Osteoblast (primary cell): Measurements from ENCODE around the gene ZNF17. TPM values are rescaled to one million over a fixed set of nuclear protein-coding genes. Genes with fewer than 3 reads are reported as not detected.

Experiments
- DNase-seq: peaks from one replicate; pipeline ENCODE4 v3.0.0; 2011; ENCODE audit warnings: low spot score, mixed read lengths; ENCODE audit not compliant: insufficient read length; ENCODE audit errors: missing footprints
- H2AFZ ChIP-seq: 2 replicates; pipeline ENCODE4 v1.6.0; 2011; ENCODE audit warnings: mild to moderate bottlenecking, low read length
- H3K27ac ChIP-seq: 2 replicates; pipeline ENCODE4 v1.5.1; 2011; ENCODE audit warnings: mild to moderate bottlenecking, low read depth, low read length, moderate library complexity
- H3K27me3 ChIP-seq: 2 replicates; pipeline ENCODE4 v1.6.0; 2012; ENCODE audit warnings: mild to moderate bottlenecking, control low read depth, inconsistent platforms, low read length, moderate library complexity; ENCODE audit not compliant: insufficient read depth
- H3K36me3 ChIP-seq: 2 replicates; pipeline ENCODE4 v1.5.1; 2011; ENCODE audit warnings: mild to moderate bottlenecking, low read length, control low read depth, moderate library complexity; ENCODE audit not compliant: insufficient read depth
- H3K4me1 ChIP-seq: 2 replicates; pipeline ENCODE4 v1.5.1; 2011; ENCODE audit warnings: mild to moderate bottlenecking, low read length, control low read depth, moderate library complexity; ENCODE audit not compliant: insufficient read depth
- H3K4me2 ChIP-seq: 2 replicates; pipeline ENCODE4 v1.6.0; 2011; ENCODE audit warnings: mild to moderate bottlenecking, low read length; ENCODE audit not compliant: insufficient read depth
- H3K4me3 ChIP-seq: fragments of 200-600 bp; sonication (generic); 3 replicates; pipeline ENCODE4 v1.5.1; 2012; ENCODE audit warnings: mild to moderate bottlenecking, low read length, inconsistent platforms; ENCODE audit not compliant: insufficient read depth
- H3K79me2 ChIP-seq: 2 replicates; pipeline ENCODE4 v1.6.0; 2012; ENCODE audit warnings: mild to moderate bottlenecking, low read length, control low read depth, inconsistent platforms; ENCODE audit not compliant: insufficient read depth
- H3K9me3 ChIP-seq: 2 replicates; pipeline ENCODE4 v1.5.1; 2011; ENCODE audit warnings: low read depth, low read length, control low read depth
- H4K20me1 ChIP-seq: 2 replicates; pipeline ENCODE4 v1.6.0; 2012; ENCODE audit warnings: mild to moderate bottlenecking, low read length, control low read depth; ENCODE audit not compliant: insufficient read depth
- total RNA-seq: library from RNA; depleted of rRNA; stranded (reverse); fragments of >200 nt; gene quantifications from 2 replicates; pipeline ENCODE4 v1.2.3, GENCODE V29; 2012
- TF ChIP-seq, protein P1 (sequence below): IDR thresholded peaks from 2 replicates; pipeline ENCODE4 v1.5.1; 2011; ENCODE audit warnings: mild to moderate bottlenecking, low read depth, low read length, moderate library complexity; ENCODE audit errors: extremely low read depth

The ZNF17 gene
- total RNA-seq, 1 donor = 12.7 TPM

DNA sequence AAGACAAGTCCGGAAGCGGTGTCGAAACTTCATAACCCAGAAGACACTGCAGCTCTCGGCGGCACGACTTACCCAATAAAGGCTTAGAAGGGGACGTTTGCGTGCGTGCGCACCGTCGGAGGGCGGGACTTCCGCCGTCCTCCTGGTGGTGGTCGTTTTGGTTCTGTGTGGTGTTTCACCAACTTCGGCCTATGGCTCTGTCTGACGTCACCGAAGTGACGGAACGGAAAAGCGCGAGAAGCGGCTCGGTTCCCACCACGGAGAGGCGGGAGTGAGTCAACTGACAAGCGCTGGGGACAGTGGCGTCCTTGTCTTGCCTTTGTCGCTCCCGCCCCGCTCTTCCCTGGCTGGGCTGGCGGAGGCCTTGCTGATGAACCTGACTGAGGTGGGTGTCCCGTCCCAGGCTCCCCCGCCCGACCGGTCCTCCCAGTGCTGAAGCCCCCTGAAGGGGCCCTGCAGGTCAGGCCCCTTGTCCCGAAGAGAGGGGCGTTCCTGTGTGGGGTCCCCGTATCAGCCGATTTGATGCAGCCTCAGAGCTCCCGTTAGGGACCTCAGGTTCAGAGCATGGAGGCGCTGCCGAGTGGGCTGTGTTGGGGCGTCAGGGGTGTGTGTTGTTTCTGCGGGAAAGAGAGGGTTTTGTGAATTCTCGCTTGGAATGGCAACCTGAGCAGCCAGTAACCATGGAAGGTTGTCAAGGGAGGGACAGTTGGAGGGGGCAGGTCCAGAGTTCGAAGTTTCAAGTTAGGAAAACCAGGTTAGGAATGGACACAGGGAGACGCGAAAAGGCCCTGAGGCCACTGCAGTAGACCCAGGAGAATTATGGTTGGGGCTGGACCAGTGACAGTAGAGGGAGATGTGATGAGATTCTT lies 21.0 kb upstream of the ZNF17 start, which contains the start of gene ZNF548:
TSS of gene ZNF548 (plus strand) at position 125 of the 869 bp plus-strand sequence. CDS start at position 371, 246 bp downstream.
- TF ChIP-seq, protein P1, sequence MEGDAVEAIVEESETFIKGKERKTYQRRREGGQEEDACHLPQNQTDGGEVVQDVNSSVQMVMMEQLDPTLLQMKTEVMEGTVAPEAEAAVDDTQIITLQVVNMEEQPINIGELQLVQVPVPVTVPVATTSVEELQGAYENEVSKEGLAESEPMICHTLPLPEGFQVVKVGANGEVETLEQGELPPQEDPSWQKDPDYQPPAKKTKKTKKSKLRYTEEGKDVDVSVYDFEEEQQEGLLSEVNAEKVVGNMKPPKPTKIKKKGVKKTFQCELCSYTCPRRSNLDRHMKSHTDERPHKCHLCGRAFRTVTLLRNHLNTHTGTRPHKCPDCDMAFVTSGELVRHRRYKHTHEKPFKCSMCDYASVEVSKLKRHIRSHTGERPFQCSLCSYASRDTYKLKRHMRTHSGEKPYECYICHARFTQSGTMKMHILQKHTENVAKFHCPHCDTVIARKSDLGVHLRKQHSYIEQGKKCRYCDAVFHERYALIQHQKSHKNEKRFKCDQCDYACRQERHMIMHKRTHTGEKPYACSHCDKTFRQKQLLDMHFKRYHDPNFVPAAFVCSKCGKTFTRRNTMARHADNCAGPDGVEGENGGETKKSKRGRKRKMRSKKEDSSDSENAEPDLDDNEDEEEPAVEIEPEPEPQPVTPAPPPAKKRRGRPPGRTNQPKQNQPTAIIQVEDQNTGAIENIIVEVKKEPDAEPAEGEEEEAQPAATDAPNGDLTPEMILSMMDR = peak; percentile 11
- Histone ChIP-seq H3K4me1 (peaks cover 3% of the 10 kb centered on the region), H3K4me3 (peak within 1 kb of the TSS; percentile 89), H4K20me1 (peaks cover 5% of the 10 kb centered on the region), H3K4me2 (peak within 1 kb of the TSS; percentile 90), H3K9me3 (no peaks in the 10 kb centered on the region), H3K27ac (peak within 1 kb of the TSS; percentile 84), H3K36me3 (peaks cover 5% of the 10 kb centered on the region), H3K79me2 (peaks cover 52% of the 10 kb centered on the region), H2AFZ (peak within 1 kb of the TSS; percentile 97), H3K27me3 (no peaks in the 10 kb centered on the region)
- peak; percentile 97 for DNase-seq

DNA sequence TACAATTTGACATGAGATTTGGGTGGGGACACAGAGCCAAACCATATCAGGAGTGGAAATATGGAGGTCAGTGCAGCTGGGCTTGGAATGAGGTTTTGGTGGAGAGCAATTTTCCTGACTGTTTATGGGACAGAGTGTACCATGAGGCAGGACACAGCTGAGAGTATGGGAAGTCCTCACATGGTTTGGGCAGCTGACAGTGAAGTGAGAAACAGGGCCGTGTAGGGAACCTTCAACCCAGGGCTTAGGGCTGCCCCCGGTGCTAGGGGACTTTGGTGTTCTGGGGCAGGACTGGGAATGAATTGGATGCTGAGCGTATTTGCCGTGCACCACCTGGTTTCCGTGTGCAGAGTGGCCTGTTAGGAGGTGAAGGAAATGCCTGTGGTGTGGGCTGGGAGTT lies 15.3 kb upstream of the ZNF17 start:
- Histone ChIP-seq H3K4me2 (no peak overlapping the region), H3K9me3 (peaks cover 23% of the 10 kb centered on the region), H4K20me1 (peaks cover 1% of the 10 kb centered on the region), H3K27ac (no peak overlapping the region), H3K36me3 (peaks cover 43% of the 10 kb centered on the region), H2AFZ (no peak overlapping the region), H3K4me1 (peaks cover under 1% of the 10 kb centered on the region), H3K4me3 (no peak overlapping the region), H3K27me3 (no peaks in the 10 kb centered on the region), H3K79me2 (peaks cover 51% of the 10 kb centered on the region)
- DNase-seq = no peak
- TF ChIP-seq, protein P1 = no peak

DNA sequence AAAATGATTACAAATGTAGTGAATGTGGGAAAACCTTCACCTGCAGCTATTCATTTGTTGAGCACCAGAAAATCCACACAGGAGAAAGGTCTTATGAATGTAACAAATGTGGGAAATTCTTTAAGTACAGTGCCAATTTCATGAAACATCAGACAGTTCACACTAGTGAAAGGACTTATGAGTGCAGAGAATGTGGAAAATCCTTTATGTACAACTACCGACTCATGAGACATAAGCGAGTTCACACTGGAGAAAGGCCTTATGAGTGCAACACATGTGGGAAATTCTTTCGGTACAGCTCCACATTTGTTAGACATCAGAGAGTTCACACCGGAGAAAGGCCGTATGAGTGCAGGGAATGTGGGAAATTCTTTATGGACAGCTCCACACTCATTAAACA lies 12.1 kb upstream of the ZNF17 start:
- Histone ChIP-seq H3K4me2 (no peak overlapping the region), H4K20me1 (no peaks in the 10 kb centered on the region), H3K36me3 (peaks cover 46% of the 10 kb centered on the region), H2AFZ (no peak overlapping the region), H3K4me1 (no peaks in the 10 kb centered on the region), H3K9me3 (peaks cover 26% of the 10 kb centered on the region), H3K4me3 (no peak overlapping the region), H3K79me2 (peaks cover 22% of the 10 kb centered on the region), H3K27ac (no peak overlapping the region), H3K27me3 (no peaks in the 10 kb centered on the region)
- TF ChIP-seq, protein P1 = no peak
- no peak for DNase-seq
